GM18868 (cell line): ENCODE data around the gene SLC50A1.
"Not testable (repeated sequence)": the region's sequence is repeated elsewhere in the genome, so short reads cannot be mapped to it uniquely, and the experiment has no call there.

Source experiments
- ATAC-seq: cut with Tn5 transposase; IDR thresholded peaks from one replicate; pipeline ENCODE4 v1.9.1; 2021; ENCODE audit warnings: mild to moderate bottlenecking, moderate library complexity; ENCODE audit not compliant: unreplicated experiment

The SLC50A1 gene

DNA sequence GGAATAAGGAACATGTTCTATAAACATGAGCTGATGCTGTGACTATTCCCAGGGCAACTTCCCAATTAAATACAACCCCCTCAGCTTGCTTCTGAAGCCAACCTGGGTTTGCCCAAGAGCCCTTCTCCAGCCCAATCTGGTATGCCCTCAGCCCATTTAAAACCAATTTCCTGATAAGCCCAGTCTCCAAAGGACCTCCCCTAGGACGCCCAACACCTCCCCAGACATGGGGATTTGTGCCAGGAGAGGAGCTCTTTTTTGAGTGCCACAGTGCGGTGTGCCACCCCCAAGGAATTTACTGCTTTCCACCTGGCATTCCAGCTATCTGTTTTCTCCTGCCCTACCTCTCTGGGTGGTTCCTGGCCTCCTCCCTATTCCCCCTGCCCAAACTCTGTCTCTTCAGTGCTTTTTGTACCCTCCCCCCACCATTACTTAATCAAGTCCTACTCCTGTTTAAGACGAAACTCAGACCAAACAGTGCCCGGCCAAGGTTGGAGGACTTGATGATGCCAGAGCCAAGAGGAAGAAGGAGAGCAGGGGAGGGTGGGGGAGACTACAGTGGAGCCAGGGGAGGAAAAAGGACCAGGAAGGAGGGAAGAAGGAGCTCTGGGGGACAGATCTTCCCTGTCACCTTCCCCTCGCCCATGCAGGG lies 19.4 kb upstream of the SLC50A1 start:
- no peak for ATAC-seq

- no peak for ATAC-seq
These were observed 18.0 kb upstream of the SLC50A1 start for GRCh38 chr1:155117610-155118009.

DNA sequence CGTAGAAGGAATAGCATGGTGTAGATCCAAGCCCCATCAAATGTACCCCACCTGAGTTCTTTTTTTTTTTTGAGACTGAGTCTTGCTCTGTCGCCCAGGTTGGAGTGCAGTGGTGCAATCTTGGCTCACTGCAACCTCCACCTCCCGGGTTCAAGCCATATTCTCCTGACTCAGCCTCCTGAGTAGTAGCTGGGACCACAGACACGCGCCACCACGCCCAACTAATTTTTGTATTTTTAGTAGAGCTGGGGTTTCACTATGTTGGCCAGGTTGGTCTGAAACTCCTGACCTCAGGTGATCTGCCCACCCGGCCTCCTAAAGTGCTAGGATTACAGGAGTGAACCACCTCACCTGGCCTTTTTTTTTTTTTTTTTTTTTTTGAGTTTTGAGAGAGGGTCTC lies 17.6 kb upstream of the SLC50A1 start:
- not testable (repeated sequence) for ATAC-seq

DNA sequence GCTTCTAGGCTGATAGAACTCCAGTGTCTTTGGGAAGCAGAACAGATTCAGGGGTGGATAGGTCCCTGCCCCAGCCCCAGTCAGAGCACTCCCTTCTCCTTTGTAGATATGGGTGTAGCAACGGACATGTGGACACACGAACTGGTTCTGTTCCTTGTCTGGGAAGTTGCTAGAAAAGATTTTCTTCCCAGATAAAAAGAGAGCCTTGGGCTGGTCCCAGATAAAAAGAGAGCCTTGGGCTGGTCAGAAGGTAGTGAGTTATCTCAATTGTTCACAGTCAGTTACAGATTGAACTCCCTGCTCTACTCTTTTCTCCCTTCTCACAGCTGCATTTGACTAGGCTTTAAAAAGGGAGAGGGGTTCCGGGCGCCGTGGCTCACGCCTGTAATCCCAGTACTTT lies 15.4 kb upstream of the SLC50A1 start:
- no peak for ATAC-seq

- no peak for ATAC-seq
These were observed 14.4 kb upstream of the SLC50A1 start for GRCh38 chr1:155121249-155121648.

GRCh38 chr1:155122308-155122707 lies 13.3 kb upstream of the SLC50A1 start:
- no peak for ATAC-seq

DNA sequence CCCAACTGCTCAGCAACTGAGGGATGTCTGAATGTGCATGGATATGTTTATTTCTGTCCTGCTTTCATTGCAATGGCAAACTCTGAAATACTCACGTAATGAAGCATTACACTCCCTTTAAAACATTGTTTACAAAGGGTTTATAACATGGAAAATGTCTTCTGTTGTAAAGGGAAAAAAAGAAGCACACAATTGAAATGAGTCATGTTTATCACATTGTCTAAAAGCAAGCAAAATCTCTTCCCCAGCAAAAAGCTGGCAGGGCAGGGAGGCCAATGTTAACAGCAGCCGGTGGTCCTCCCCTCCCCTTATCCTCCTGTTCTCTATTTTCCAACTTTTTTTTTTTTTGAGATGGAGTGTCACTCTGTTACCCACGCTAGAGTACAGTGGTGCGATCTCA lies 11.9 kb upstream of the SLC50A1 start:
- ATAC-seq, result no peak

DNA sequence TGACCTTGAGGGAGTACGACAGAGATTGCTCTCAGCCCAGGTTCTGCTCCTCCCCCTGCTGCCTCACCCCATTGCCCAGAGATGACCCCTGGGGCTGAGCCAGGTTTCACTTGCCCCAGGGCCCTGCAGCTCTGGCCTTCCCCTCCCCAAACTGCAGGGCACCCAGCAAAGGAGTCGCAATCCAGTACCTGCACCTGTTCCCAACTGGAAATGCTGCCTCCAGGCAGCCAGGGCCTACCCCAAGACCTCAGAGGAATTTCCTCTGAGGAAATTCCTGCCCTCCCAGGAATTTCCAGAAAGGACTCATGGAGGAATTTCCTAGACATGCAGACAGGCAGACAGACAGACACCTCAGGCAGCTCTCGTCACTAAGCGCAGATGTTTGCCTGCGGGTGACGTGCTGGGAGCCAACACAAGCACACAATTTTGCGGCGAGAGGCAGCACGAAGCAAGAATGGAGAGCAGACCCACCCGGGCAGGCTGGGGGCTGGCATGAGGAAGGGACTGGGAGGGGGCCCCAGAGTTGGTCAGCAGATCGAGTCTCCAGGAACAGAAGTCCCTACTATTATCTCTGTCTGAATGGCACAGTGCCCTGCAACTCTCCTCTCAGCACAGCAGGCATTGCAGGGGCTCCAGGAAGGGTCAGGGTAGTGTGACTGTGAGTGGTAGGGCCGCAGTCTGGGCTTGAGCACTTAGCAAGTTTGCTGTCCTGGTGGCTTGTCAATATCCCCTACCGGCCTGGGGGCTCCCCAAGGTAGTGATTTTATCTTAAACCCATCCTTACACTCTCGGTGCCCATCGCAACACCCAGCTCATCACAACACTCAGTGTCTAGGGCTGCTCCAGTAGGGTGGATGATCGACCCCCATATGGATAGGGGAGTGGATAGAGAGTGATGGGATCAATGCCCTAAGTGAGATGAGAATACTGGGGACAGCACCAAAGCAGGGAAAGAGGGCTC lies 10.9 kb upstream of the SLC50A1 start:
- no peak for ATAC-seq

DNA sequence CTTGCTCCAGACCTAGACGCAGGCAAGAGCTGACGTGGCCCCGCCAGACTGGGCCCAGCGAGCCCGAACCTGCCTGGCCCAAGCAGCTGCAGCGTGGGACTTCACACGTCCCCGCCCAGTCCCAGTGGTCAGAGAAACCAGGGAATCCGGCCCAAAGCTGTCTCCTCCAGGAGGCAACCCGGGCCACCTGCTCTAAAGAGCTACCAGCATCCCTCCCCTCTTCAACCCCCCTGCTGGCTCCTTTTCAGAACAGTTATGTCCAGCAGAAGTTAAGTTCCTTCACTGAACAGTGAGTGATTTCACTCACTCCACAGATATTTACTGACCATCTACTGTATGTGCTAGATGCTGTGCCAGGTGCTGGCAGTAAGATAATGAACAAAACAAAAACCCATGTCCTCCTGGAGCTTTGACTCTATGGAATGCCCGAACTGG lies 10.1 kb upstream of the SLC50A1 start:
- no peak for ATAC-seq

- no peak for ATAC-seq
These were observed 9.6 kb upstream of the SLC50A1 start for GRCh38 chr1:155125946-155126555.

- no peak for ATAC-seq
These were observed 9.0 kb upstream of the SLC50A1 start for GRCh38 chr1:155126556-155127104.

DNA sequence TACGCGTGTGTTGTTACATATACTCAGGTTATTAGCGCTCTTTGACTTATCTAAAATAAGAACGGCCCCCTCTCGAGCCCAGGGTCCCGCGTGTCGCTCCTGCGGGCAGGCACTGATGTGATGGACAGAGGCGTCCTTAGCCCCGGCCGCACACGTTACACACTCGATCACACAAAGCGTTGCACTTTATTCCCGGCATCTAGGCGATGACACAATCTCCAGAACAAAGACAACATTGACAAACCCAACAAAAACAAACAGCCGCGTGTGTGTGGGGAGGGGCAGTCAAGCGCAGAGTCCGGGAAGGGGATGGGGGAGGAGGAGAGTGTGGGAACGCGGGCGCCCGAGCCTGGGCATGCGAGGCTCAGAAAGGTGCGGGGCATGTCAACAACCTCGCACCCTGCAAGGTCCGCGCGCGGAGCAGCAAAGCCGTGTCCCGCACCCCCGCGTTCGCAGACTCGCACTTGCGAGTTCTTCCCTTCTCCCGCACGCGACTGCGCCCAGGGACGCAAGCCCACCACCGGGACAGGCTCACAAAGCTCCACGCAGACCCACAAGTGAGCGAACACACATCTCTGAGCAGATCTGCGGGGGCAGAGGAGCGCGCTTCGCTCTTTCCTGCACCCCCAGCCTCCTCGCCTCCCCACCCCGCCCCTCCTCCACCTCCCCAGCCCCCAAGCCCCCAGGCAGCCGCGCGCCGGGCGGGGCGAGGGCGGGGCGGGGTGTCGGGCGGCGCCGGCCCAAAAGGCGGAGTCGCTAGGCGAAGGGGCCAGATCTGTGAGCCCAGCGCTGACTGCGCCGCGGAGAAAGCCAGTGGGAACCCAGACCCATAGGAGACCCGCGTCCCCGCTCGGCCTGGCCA lies 8.3 kb upstream of the SLC50A1 start, which contains the start of gene EFNA1:
Gene EFNA1, plus strand, starts transcription at position 772 of the 862 bp plus-strand sequence. CDS start 102 bp downstream, outside the sequence.
- peak; percentile 63 for ATAC-seq

- ATAC-seq, result no peak
These were observed 7.5 kb upstream of the SLC50A1 start for GRCh38 chr1:155127967-155128754.

- ATAC-seq, result no peak
These were observed 6.7 kb upstream of the SLC50A1 start for GRCh38 chr1:155128755-155129473.

DNA sequence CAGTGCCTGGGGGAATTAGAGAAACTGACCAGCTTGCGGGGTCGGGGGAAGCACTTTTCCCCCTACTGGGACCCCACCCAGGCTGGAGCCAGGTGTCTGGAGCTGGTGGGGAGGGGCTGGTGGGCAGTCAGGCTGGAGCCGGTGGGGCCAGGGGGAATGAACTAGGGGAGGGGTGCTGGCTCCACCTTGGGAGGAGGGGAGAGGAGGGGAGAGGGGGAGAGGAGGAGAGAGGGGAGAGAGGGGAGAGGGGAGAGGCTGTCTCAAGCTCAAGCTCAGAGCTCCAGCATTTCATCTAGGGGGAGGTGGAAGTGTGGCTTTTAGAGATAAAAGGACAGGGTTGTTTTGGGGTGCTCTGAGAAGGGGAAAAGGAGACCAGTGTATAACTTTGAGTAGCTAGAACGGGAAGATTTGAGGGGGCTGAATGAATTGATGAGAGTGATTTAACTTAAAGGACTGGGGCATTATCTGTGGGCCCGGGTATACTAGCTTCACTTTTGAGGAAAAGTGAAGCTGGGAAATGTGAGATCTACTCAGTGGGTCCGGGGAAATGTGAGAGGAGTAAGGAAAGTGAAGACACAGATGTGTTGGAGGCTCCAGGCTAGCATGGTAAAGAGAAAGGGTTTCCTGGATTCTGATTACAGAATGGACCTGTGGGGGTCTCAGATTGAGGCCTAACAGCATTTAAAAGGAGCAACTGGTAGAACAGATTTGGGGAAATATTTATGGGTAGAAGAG lies 5.2 kb upstream of the SLC50A1 start:
- no peak for ATAC-seq

- no peak for ATAC-seq
These were observed 4.4 kb upstream of the SLC50A1 start for GRCh38 chr1:155131285-155131684.

DNA sequence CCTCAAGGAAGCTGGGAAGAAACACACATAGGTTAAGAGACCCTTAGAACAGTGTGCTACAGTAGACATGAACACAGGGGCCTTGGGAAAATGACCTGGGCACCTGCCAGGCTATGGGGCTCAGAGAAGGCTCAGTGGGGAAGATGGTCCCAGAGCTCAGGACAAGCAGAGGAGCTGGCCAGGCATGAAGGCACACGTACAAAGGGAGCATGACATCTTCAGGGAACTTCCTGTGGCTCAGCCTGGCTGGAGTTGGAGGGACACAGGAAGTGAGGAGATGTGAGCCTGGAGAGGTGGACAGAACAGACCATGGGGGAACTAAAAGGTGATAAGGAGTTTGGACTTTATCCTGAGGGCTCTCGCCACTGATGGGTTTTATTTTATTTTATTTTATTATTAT lies 3.8 kb upstream of the SLC50A1 start:
- no peak for ATAC-seq

DNA sequence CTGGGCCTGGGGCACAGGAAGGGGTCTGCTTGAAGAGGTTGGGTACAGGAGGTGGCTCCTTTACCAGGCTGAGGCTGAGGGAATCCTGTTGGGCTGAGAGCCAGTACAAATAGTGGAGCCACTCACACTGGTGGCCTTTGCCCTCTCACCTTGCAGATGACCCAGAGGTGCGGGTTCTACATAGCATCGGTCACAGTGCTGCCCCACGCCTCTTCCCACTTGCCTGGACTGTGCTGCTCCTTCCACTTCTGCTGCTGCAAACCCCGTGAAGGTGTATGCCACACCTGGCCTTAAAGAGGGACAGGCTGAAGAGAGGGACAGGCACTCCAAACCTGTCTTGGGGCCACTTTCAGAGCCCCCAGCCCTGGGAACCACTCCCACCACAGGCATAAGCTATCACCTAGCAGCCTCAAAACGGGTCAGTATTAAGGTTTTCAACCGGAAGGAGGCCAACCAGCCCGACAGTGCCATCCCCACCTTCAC lies 1.8 kb upstream of the SLC50A1 start:
- no peak for ATAC-seq
